Vagina (tissue), 2 donors: ENCODE results near the gene SYNDIG1.

Source experiments
- CTCF ChIP-seq, 3 experiments: fragments of 450-650 bp in 2 of 3; fragments of 200-600 bp in 1 of 3; sonication (generic) in 1 of 3; IDR thresholded peaks; one replicate each; pipeline ENCODE4 v1.5.1; 2017 to 2019; ENCODE audit warnings: antibody characterized with exemption in 3 of 3, mild to moderate bottlenecking in 2 of 3, moderate library complexity in 2 of 3
- POLR2A ChIP-seq, 2 donors: fragments of 450-650 bp; IDR thresholded peaks; one replicate each; pipeline ENCODE4 v1.6.1; 2017; ENCODE audit warnings: antibody characterized with exemption in 2 of 2, mild to moderate bottlenecking in 2 of 2, moderate library complexity in 2 of 2
- POLR2AphosphoS5 ChIP-seq, 2 donors: sonication (generic); formaldehyde crosslinking; IDR thresholded peaks; one replicate each; pipeline ENCODE4 v1.9.0; 2017; ENCODE audit warnings: antibody characterized with exemption in 2 of 2, mild to moderate bottlenecking in 2 of 2, low read depth in 1 of 2; ENCODE audit not compliant: insufficient read depth in 1 of 2

GRCh38 chr20:24480509-24480908 lies 11.1 kb downstream of the SYNDIG1 start:
- TF ChIP-seq CTCF (IDR thresholded peaks at IDR 0.05) (no peak), POLR2A (IDR thresholded peaks at IDR 0.05) (no peak), POLR2AphosphoS5 (IDR thresholded peaks at IDR 0.05; ENCODE audit: insufficient read depth in 1 of 2, low read depth in 1 of 2) (no peak)
